Right lobe of liver (tissue), 6 donors: ENCODE results near the gene ZNF701. TPM values are rescaled to one million over a fixed set of nuclear protein-coding genes. Genes with fewer than 3 reads are reported as not detected.
"Not testable (repeated sequence)": the region's sequence is repeated elsewhere in the genome, so short reads cannot be mapped to it uniquely, and the experiment has no call there.

Source experiments
- ATAC-seq, 4 donors: fragments of 200-7000 bp; cut with Tn5 transposase; one replicate each; pipeline ENCODE4 v1.9.1; 2020; ENCODE audit warnings: mild to moderate bottlenecking in 4 of 4, moderate library complexity in 4 of 4
- DNase-seq, 3 donors: peaks; one replicate each; pipeline ENCODE4 v3.0.0-alpha.2; 2020
- H3K27ac ChIP-seq, 3 donors: fragments of 200-600 bp; one replicate each; pipeline ENCODE4 v1.8.0; 2022
- H3K27me3 ChIP-seq, 2 donors: fragments of 200-600 bp; one replicate each; pipeline ENCODE4 v1.8.0; 2022
- H3K36me3 ChIP-seq, 4 donors: fragments of 200-600 bp; sonication (generic) in 1 of 4; one replicate each; pipeline versions ENCODE4 v1.5.1 to v1.8.0; 2017 to 2022; ENCODE audit warnings: control low read depth in 1 of 4
- H3K4me1 ChIP-seq, 4 donors: fragments of 200-600 bp; sonication (generic) in 1 of 4; one replicate each; pipeline versions ENCODE4 v1.5.1 to v1.8.0; 2017 to 2022; ENCODE audit warnings: control low read depth in 1 of 4
- H3K4me3 ChIP-seq, 3 donors: fragments of 200-600 bp; one replicate each; pipeline ENCODE4 v1.8.0; 2022
- H3K9me3 ChIP-seq, 4 donors: fragments of 200-600 bp; sonication (generic) in 1 of 4; one replicate each; pipeline versions ENCODE4 v1.5.1 to v1.8.0; 2017 to 2022; ENCODE audit warnings: control low read depth in 1 of 4
- CTCF ChIP-seq, 4 donors: fragments of 200-600 bp in 3 of 4; fragments of 450-650 bp in 1 of 4; IDR thresholded peaks; one replicate each; pipeline versions ENCODE4 v1.5.1 to v1.8.0; 2016 to 2022; ENCODE audit warnings: antibody characterized with exemption in 4 of 4, mild to moderate bottlenecking in 2 of 4
- POLR2A ChIP-seq: fragments of 450-650 bp; IDR thresholded peaks from one replicate; pipeline ENCODE4 v1.6.1; 2017; ENCODE audit warnings: antibody characterized with exemption, mild to moderate bottlenecking
- WGBS: methylation state at CpG from one replicate; pipeline ENCODE4 v1.1.6; 2018; ENCODE audit warnings: low coverage, low lambda C conversion rate; ENCODE audit not compliant: insufficient coverage; ENCODE audit errors: missing lambda C conversion rate; 5-methylcytosine and 5-hydroxymethylcytosine counted together
- intact Hi-C, 2 donors: fragments of 100-400 bp; cut with DNase I; formaldehyde crosslinking; loops; one replicate each; pipeline versions ENCODE4 v1.11.2 to v1.14.1; 2022
- total RNA-seq, 6 experiments: library from RNA; depleted of rRNA in 2 of 6; stranded (reverse); fragments of >200 nt in 2 of 6; fragmentation: NEBNext Ultra II Directional in 3 of 6; extraction: Animal tissue kit (Norgen Biotek cat#: 25700) in 3 of 6; gene quantifications; one replicate each; pipeline versions ENCODE4 v1.1.0 to v1.2.4, GENCODE V29; 2016 to 2023
- donor health status: DM: no; HTN: yes; CAD: no.
- donor health status: DM: no; HTN: no; CAD: no.
- donor health status: DM: no; HTN: no; CAD: no.
- donor health status: DM: no; HTN: yes; CAD: no.
- donor health status: DM: no; HTN: yes; CAD: no.

The ZNF701 gene
- total RNA-seq, 6 experiments from 2014 or later = 2.5 to 6.4 (median 4.0) TPM

- Histone ChIP-seq H3K9me3 (peaks cover 6 to 71% (median 37%) of the 10 kb centered on the region in 4 donors), H3K4me1 (no peaks in the 10 kb centered on the region), H3K27me3 (no peaks in the 10 kb centered on the region), H3K27ac (no peak overlapping the region), H3K4me3 (no peak overlapping the region), H3K36me3 (peaks cover 0 to 34% (median 8%) of the 10 kb centered on the region in 4 donors)
- intact Hi-C loops = no loop called here
- 87% methylated on average over 14 of the region's 15 CpGs for WGBS
- ATAC-seq (no peak), DNase-seq (no peak)
- TF ChIP-seq POLR2A (no peak), CTCF (IDR thresholded peaks at IDR 0.05) (no peak)
Measured at GRCh38 chr19:52554216-52554971, 15.7 kb upstream of the ZNF701 start.

- H3K9me3 ChIP-seq = peaks cover 9 to 68% (median 29%) of the 10 kb centered on the region in 4 donors
- no peak for DNase-seq
- no peak overlapping the region for H3K4me3 ChIP-seq
- H3K4me1 ChIP-seq = no peaks in the 10 kb centered on the region
- intact Hi-C loops = no loop called here
- WGBS = 96% methylated on average over 16 of the region's 16 CpGs
- H3K27me3 ChIP-seq = no peaks in the 10 kb centered on the region
- peaks cover 0 to 29% (median 8%) of the 10 kb centered on the region in 4 donors for H3K36me3 ChIP-seq
- H3K27ac ChIP-seq = no peak overlapping the region
- no peak for ATAC-seq
- TF ChIP-seq POLR2A = no peak
- no peak for TF ChIP-seq CTCF (IDR thresholded peaks at IDR 0.05)
Measured at GRCh38 chr19:52557231-52557995, 12.7 kb upstream of the ZNF701 start.

- H3K36me3 ChIP-seq = peaks cover 0 to 18% (median 1%) of the 10 kb centered on the region in 4 donors
- ATAC-seq, H3K4me3 ChIP-seq, intact Hi-C loops, H3K27me3 ChIP-seq, H3K27ac ChIP-seq, H3K4me1 ChIP-seq, DNase-seq: not testable (repeated sequence)
- peaks cover 9 to 63% (median 25%) of the 10 kb centered on the region in 4 donors for H3K9me3 ChIP-seq
- WGBS = 67% methylated on average over 1 of the region's 5 CpGs
Measured at GRCh38 chr19:52558732-52559445, 11.2 kb upstream of the ZNF701 start.

DNA sequence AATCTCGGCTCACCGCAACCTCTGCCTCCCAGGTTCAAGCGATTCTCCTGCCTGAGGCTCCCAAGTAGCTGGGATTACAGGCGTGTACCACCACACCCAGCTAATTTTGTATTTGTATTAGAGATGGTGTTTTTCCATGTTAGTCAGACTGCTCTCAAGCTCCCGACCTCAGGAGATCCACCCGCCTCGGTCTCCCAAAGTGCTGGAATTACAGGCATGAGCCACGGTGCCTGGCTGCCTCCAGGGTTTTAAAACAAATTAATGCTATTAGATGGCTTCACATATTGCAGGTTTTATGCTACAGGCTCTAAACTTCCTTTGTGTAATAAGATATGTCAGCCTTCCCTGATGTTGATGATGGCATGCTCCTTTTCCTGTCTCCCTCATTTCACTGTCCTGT lies 8.5 kb upstream of the ZNF701 start:
- DNase-seq, ATAC-seq, H3K4me1 ChIP-seq, H3K27ac ChIP-seq, H3K27me3 ChIP-seq, H3K36me3 ChIP-seq, intact Hi-C loops, H3K4me3 ChIP-seq: not testable (repeated sequence)
- 100% methylated on average over 5 of the region's 8 CpGs for WGBS
- peaks cover 0 to 50% (median 12%) of the 10 kb centered on the region in 4 donors for H3K9me3 ChIP-seq

- ATAC-seq = no peak
- peaks cover 0 to 4% (median 0%) of the 10 kb centered on the region in 4 donors for H3K4me1 ChIP-seq
- no peak overlapping the region for H3K4me3 ChIP-seq
- H3K9me3 ChIP-seq = peaks cover 0 to 38% (median 5%) of the 10 kb centered on the region in 4 donors
- no peak for DNase-seq
- no peaks in the 10 kb centered on the region for H3K27me3 ChIP-seq
- WGBS = 90% methylated on average over 5 of the region's 6 CpGs
- intact Hi-C loops = no loop called here
- H3K27ac ChIP-seq = no peak overlapping the region
- TF ChIP-seq CTCF (IDR thresholded peaks at IDR 0.05) = no peak
- no peak for TF ChIP-seq POLR2A
- no peaks in the 10 kb centered on the region for H3K36me3 ChIP-seq
Measured at GRCh38 chr19:52566121-52566520, 4.0 kb upstream of the ZNF701 start.
